H1 (cell line): ENCODE data around the gene CCDC171. TPM values are rescaled to one million over a fixed set of nuclear protein-coding genes. Genes with fewer than 3 reads are reported as not detected.

ENCODE experiments used
- CTCF ChIA-PET: fragments of 300-600 bp; sonication (Branson Sonifier 250); formaldehyde crosslinking; loops from one replicate; lab custom pipeline; 2021; ENCODE audit not compliant: partially characterized antibody; lab: Charles Lee
- POLR2A ChIA-PET: fragments of 300-600 bp; sonication (Branson Sonifier 250); formaldehyde crosslinking; loops from one replicate; lab custom pipeline; 2021; ENCODE audit warnings: inconsistent platforms; ENCODE audit not compliant: partially characterized antibody; lab: Charles Lee
- DNase-seq, 2 experiments: peaks; one replicate each; pipeline versions ENCODE4 v3.0.0 to v3.0.0-alpha.2; 2010 to 2022; ENCODE audit warnings: low spot score in 2 of 2, low read depth in 1 of 2, mixed read lengths in 1 of 2
- FAIRE-seq: peaks from 2 replicates; lab custom pipeline; 2011; peaks lifted over from hg19 to GRCh38; lab: Jason Lieb, UNC
- H2AFZ ChIP-seq: 2 replicates; pipeline ENCODE4 v1.8.1; 2012; ENCODE audit warnings: low read length, inconsistent platforms
- H2AK5ac ChIP-seq: 2 replicates; pipeline ENCODE4 v1.6.1; 2013; ENCODE audit warnings: low read depth, low read length
- H2BK120ac ChIP-seq: replicated peaks from 2 replicates; pipeline ENCODE3; 2013; ENCODE audit warnings: low read depth, low read length, inconsistent platforms
- H2BK12ac ChIP-seq: 2 replicates; pipeline ENCODE4 v1.6.1; 2013; ENCODE audit warnings: low read depth, low read length
- H2BK15ac ChIP-seq: 2 replicates; pipeline ENCODE4 v1.6.1; 2013; ENCODE audit warnings: low read length
- H2BK20ac ChIP-seq: 2 replicates; pipeline ENCODE4 v1.6.1; 2013; ENCODE audit warnings: low read length
- H2BK5ac ChIP-seq: 2 replicates; pipeline ENCODE4 v1.6.1; 2013; ENCODE audit warnings: low read depth, low read length
- H3K14ac ChIP-seq: 2 replicates; pipeline ENCODE4 v1.6.1; 2013; ENCODE audit warnings: inconsistent platforms; ENCODE audit not compliant: insufficient read length
- H3K18ac ChIP-seq: 2 replicates; pipeline ENCODE4 v1.6.1; 2013; ENCODE audit warnings: low read length; ENCODE audit errors: extremely low read depth
- H3K23ac ChIP-seq: 2 replicates; pipeline ENCODE4 v1.6.1; 2013; ENCODE audit warnings: inconsistent platforms; ENCODE audit not compliant: insufficient read length
- H3K23me2 ChIP-seq: 2 replicates; pipeline ENCODE4 v1.6.1; 2013; ENCODE audit warnings: low read depth, low read length
- H3K27ac ChIP-seq: 2 replicates; pipeline ENCODE4 v1.6.1; 2011; ENCODE audit warnings: low read depth, low read length, inconsistent platforms
- H3K27me3 ChIP-seq, 4 experiments: replicated peaks in 1 of 4; 1 replicate in 1 of 4; 2 replicates in 3 of 4; pipeline versions ENCODE4 v1.6.1 to v1.8.1; 2011 to 2013; ENCODE audit warnings: low read length in 3 of 4, mild to moderate bottlenecking in 3 of 4, inconsistent platforms in 2 of 4, mixed read lengths in 2 of 4, moderate library complexity in 1 of 4; ENCODE audit not compliant: control insufficient read depth in 3 of 4, insufficient read depth in 3 of 4; ENCODE audit errors: extremely low read depth in 1 of 4
- H3K36me3 ChIP-seq, 4 experiments: 2 replicates each; pipeline versions ENCODE4 v1.6.1 to v1.8.1; 2011 to 2013; ENCODE audit warnings: mild to moderate bottlenecking in 4 of 4, low read length in 3 of 4, moderate library complexity in 2 of 4, control low read depth in 1 of 4, inconsistent platforms in 1 of 4; ENCODE audit not compliant: insufficient read depth in 4 of 4, control insufficient read depth in 2 of 4
- H3K4ac ChIP-seq: replicated peaks from 2 replicates; pipeline ENCODE3; 2013; ENCODE audit warnings: low read length, low read depth, mixed read lengths, inconsistent platforms; ENCODE audit not compliant: insufficient read length
- H3K4me1 ChIP-seq, 4 experiments: replicated peaks in 1 of 4; 1 replicate in 1 of 4; 2 replicates in 3 of 4; pipeline versions ENCODE4 v1.6.1 to v1.8.1; 2011 to 2013; ENCODE audit warnings: low read length in 3 of 4, inconsistent platforms in 2 of 4, mixed read lengths in 1 of 4; ENCODE audit not compliant: insufficient read depth in 4 of 4, control insufficient read depth in 3 of 4
- H3K4me2 ChIP-seq, 2 experiments: 2 replicates each; pipeline versions ENCODE4 v1.6.1 to v1.8.1; 2011 to 2013; ENCODE audit warnings: low read depth in 2 of 2, low read length in 2 of 2, control low read depth in 1 of 2, inconsistent platforms in 1 of 2, mild to moderate bottlenecking in 1 of 2; ENCODE audit not compliant: insufficient read depth in 1 of 2
- H3K4me3 ChIP-seq, 4 experiments: fragments of 200-600, 300-600 bp in 1 of 4; sonication (generic), shearing (Covaris generic), sonication (Bioruptor Twin) in 1 of 4; 2 replicates each; pipeline versions ENCODE4 v1.5.1 to v1.8.1; 2011 to 2016; ENCODE audit warnings: low read length in 4 of 4, low read depth in 3 of 4, control low read depth in 2 of 4, inconsistent platforms in 2 of 4, mild to moderate bottlenecking in 2 of 4, mixed read lengths in 1 of 4, moderate library complexity in 1 of 4; ENCODE audit not compliant: insufficient read depth in 2 of 4; ENCODE audit errors: extremely low read depth in 1 of 4
- H3K56ac ChIP-seq: replicated peaks from 2 replicates; pipeline ENCODE3; 2013; ENCODE audit warnings: low read depth, mild to moderate bottlenecking, mixed read lengths, low read length, inconsistent platforms; ENCODE audit not compliant: insufficient read length
- H3K79me1 ChIP-seq: 2 replicates; pipeline ENCODE4 v1.6.1; 2013; ENCODE audit warnings: low read depth, low read length, control low read depth
- H3K79me2 ChIP-seq, 2 experiments: 2 replicates each; pipeline versions ENCODE4 v1.6.1 to v1.8.1; 2012 to 2013; ENCODE audit warnings: low read length in 2 of 2, mild to moderate bottlenecking in 2 of 2, inconsistent platforms in 1 of 2; ENCODE audit not compliant: insufficient read depth in 2 of 2, control insufficient read depth in 1 of 2
- H3K9ac ChIP-seq, 4 experiments: replicated peaks in 1 of 4; 1 replicate in 1 of 4; 2 replicates in 3 of 4; pipeline versions ENCODE4 v1.6.1 to v1.8.1; 2011 to 2013; ENCODE audit warnings: low read depth in 3 of 4, low read length in 3 of 4, control low read depth in 2 of 4, mild to moderate bottlenecking in 2 of 4, moderate library complexity in 2 of 4, inconsistent platforms in 1 of 4; ENCODE audit errors: extremely low read depth in 1 of 4
- H3K9me3 ChIP-seq, 2 experiments: 2 replicates each; pipeline versions ENCODE4 v1.6.1 to v1.8.1; 2012 to 2013; ENCODE audit warnings: mild to moderate bottlenecking in 2 of 2, moderate library complexity in 2 of 2, control low read depth in 1 of 2, inconsistent platforms in 1 of 2, low read depth in 1 of 2, low read length in 1 of 2, mixed read lengths in 1 of 2; ENCODE audit not compliant: insufficient read depth in 2 of 2
- H4K20me1 ChIP-seq, 2 experiments: replicated peaks in 1 of 2; 2 replicates each; pipeline versions ENCODE3 to v1.8.1; 2011 to 2013; ENCODE audit warnings: inconsistent platforms in 2 of 2, low read length in 2 of 2, mild to moderate bottlenecking in 1 of 2; ENCODE audit not compliant: insufficient read depth in 2 of 2, control insufficient read depth in 1 of 2
- H4K5ac ChIP-seq: 2 replicates; pipeline ENCODE4 v1.6.1; 2013; ENCODE audit warnings: low read length, low read depth, mixed read lengths, inconsistent platforms; ENCODE audit not compliant: insufficient read length
- H4K8ac ChIP-seq: 2 replicates; pipeline ENCODE4 v1.8.0; 2013; ENCODE audit warnings: mild to moderate bottlenecking, moderate library complexity, low read length, inconsistent platforms; ENCODE audit not compliant: insufficient read depth; ENCODE audit errors: extremely low read depth
- H4K91ac ChIP-seq: replicated peaks from 2 replicates; pipeline ENCODE3; 2013; ENCODE audit warnings: low read length, mixed read lengths, inconsistent platforms; ENCODE audit not compliant: insufficient read length
- BRCA1 ChIP-seq: IDR thresholded peaks from 2 replicates; pipeline ENCODE4 v1.6.1; 2012; ENCODE audit warnings: low read depth, low read length, improper control_type of control experiment
- CEBPB ChIP-seq: IDR thresholded peaks from 2 replicates; pipeline ENCODE4 v1.6.1; 2012; ENCODE audit warnings: low read depth, low read length
- CHD1 ChIP-seq: IDR thresholded peaks from 2 replicates; pipeline ENCODE4 v1.6.1; 2012; ENCODE audit warnings: low read depth, low read length, improper control_type of control experiment
- CTCF ChIP-seq, 3 experiments: IDR thresholded peaks; 1 replicate in 2 of 3; 2 replicates in 1 of 3; pipeline versions ENCODE4 v1.5.1 to v1.6.1; 2011; ENCODE audit warnings: low read length in 3 of 3, mild to moderate bottlenecking in 3 of 3, inconsistent platforms in 2 of 3, low read depth in 1 of 3, moderate library complexity in 1 of 3; ENCODE audit not compliant: insufficient read depth in 1 of 3; ENCODE audit errors: control extremely low read depth in 1 of 3
- EGR1 ChIP-seq: IDR thresholded peaks from 2 replicates; pipeline ENCODE4 v1.6.1; 2011; ENCODE audit warnings: low read depth, low read length, borderline replicate concordance
- GTF2F1 ChIP-seq: IDR thresholded peaks from 2 replicates; pipeline ENCODE4 v1.6.1; 2012; ENCODE audit warnings: low read depth, low read length, improper control_type of control experiment, borderline replicate concordance
- HDAC2 ChIP-seq, 2 experiments: fragments of 300-600 bp in 1 of 2; sonication (generic) in 1 of 2; IDR thresholded peaks; 2 replicates each; pipeline ENCODE4 v1.6.1; 2011 to 2012; ENCODE audit warnings: low read depth in 2 of 2, low read length in 2 of 2, mild to moderate bottlenecking in 2 of 2, moderate library complexity in 2 of 2, borderline replicate concordance in 1 of 2, inconsistent platforms in 1 of 2
- RFX5 ChIP-seq: IDR thresholded peaks from 2 replicates; pipeline ENCODE4 v1.6.1; 2011; ENCODE audit warnings: low read depth, low read length, improper control_type of control experiment, borderline replicate concordance
- RXRA ChIP-seq: IDR thresholded peaks from 2 replicates; pipeline ENCODE4 v1.6.1; 2011; ENCODE audit warnings: low read depth, mild to moderate bottlenecking, low read length, moderate library complexity; ENCODE audit not compliant: insufficient read depth
- SIX5 ChIP-seq: IDR thresholded peaks from 2 replicates; pipeline ENCODE4 v1.6.1; 2011; ENCODE audit warnings: mild to moderate bottlenecking, low read depth, low read length
- SP4 ChIP-seq: IDR thresholded peaks from 2 replicates; pipeline ENCODE4 v1.6.1; 2012; ENCODE audit warnings: low read length, inconsistent platforms
- TAF1 ChIP-seq: IDR thresholded peaks from 2 replicates; pipeline ENCODE4 v1.6.1; 2011; ENCODE audit warnings: mild to moderate bottlenecking, low read depth, low read length
- WGBS, 2 experiments: shearing (Covaris generic) in 1 of 2; methylation state at CpG; one replicate each; pipeline versions ENCODE4 v1.1.6 to v1.1.7; 2013 to 2015; ENCODE audit warnings: low lambda C conversion rate in 2 of 2, mixed read lengths in 2 of 2, inconsistent platforms in 1 of 2, low coverage in 1 of 2, missing lambda C conversion rate in 1 of 2; ENCODE audit not compliant: insufficient replicate concordance in 2 of 2, insufficient coverage in 1 of 2, insufficient read length in 1 of 2; ENCODE audit errors: extremely low coverage in 1 of 2, missing lambda C conversion rate in 1 of 2; 5-methylcytosine and 5-hydroxymethylcytosine counted together
- polyA plus RNA-seq, 7 experiments: library from polyadenylated mRNA; depleted of rRNA in 3 of 7; stranded (reverse) in 5 of 7; unstranded in 2 of 7; fragments of >200 nt in 5 of 7; fragments of 200-250 nt in 2 of 7; gene quantifications; 1 replicate in 5 of 7; 2 replicates in 1 of 7; 4 replicates in 1 of 7; pipeline versions ENCODE4 v1.2.1 to v1.2.3, GENCODE V29; 2011 to 2013; ENCODE audit warnings: missing spikeins in 2 of 7, mixed read lengths in 2 of 7
- total RNA-seq: library from RNA; stranded (reverse); fragmentation: NEBNext Ultra II Directional; extraction: Animal tissue kit (Norgen Biotek cat#: 25700); gene quantifications from 2 replicates; pipeline ENCODE4 v1.2.1, GENCODE V29; 2021

The CCDC171 gene
- total and polyA plus RNA-seq, 2 of the 8 experiments (the other 6 are each of a cell fraction or from before 2014, with no cell fraction given) = 0.83 to 2.3 TPM

GRCh38 chr9:15813076-15813475 lies 260.2 kb downstream of the CCDC171 start:
- Histone ChIP-seq H3K27ac (no peak overlapping the region), H2BK12ac (no peak overlapping the region), H3K27me3 (no peaks in the 10 kb centered on the region), H3K79me1 (no peaks in the 10 kb centered on the region), H3K36me3 (peaks cover 0 to 3% (median 0%) of the 10 kb centered on the region in 4 experiments; a peak in 1 of 8 replicates), H3K23ac (no peak overlapping the region), H4K8ac (no peak overlapping the region), H3K14ac (no peak overlapping the region), H3K4ac (no peak overlapping the region), H3K4me1 (no peaks in the 10 kb centered on the region), H2AFZ (no peak overlapping the region), H2BK120ac (no peak overlapping the region), H2AK5ac (no peak overlapping the region), H3K18ac (no peak overlapping the region), H3K9ac (no peak overlapping the region), H4K5ac (no peak overlapping the region), H4K91ac (no peak overlapping the region), H3K4me2 (no peak overlapping the region), H3K56ac (no peak overlapping the region), H2BK15ac (no peak overlapping the region), H3K9me3 (peaks cover 9 to 16% of the 10 kb centered on the region in 2 experiments; a peak in 2 of 4 replicates), H2BK20ac (no peak overlapping the region), H3K79me2 (no peaks in the 10 kb centered on the region), H3K23me2 (no peaks in the 10 kb centered on the region), H4K20me1 (no peaks in the 10 kb centered on the region), H3K4me3 (no peak overlapping the region), H2BK5ac (no peak overlapping the region)
- DNase-seq = no peak
- CTCF ChIA-PET = interaction anchor here (1.0 to 2.3 kb wide), 2 partner anchors 11 to 906 kb away, joined by 3 to 9 read pairs; no protein-coding TSS in a partner anchor
- POLR2A ChIA-PET = no interaction called here
- FAIRE-seq = no peak
- WGBS, 2 experiments = 87% methylated on average over 2 of the region's 2 CpGs; no CpG with 5 or more reads in 1 of the 2 experiments
- no peak for TF ChIP-seq SIX5
- no peak for TF ChIP-seq EGR1
- no peak for TF ChIP-seq TAF1
- no peak for TF ChIP-seq CHD1
- no peak for TF ChIP-seq BRCA1
- no peak for TF ChIP-seq GTF2F1
- no peak for TF ChIP-seq CEBPB
- no peak for TF ChIP-seq SP4
- TF ChIP-seq RXRA = no peak
- TF ChIP-seq HDAC2 (IDR thresholded peaks at IDR 0.05; ENCODE audit: borderline replicate concordance in 1 of 2, low read depth in 2 of 2, low read length in 2 of 2) = no peak
- no peak for TF ChIP-seq CTCF (IDR thresholded peaks at IDR 0.05; ENCODE audit: control extremely low read depth in 1 of 3, insufficient read depth in 1 of 3, low read depth in 1 of 3, low read length in 3 of 3)
- TF ChIP-seq RFX5 = no peak
